NT2/D1 (cell line): ENCODE results near the gene EPS8L3.

Experiments
- SUZ12 ChIP-seq: IDR thresholded peaks from 2 replicates; pipeline ENCODE4 v1.6.1; 2011; ENCODE audit not compliant: insufficient read length, insufficient read depth; ENCODE audit errors: extremely low read depth
- YY1 ChIP-seq: IDR thresholded peaks from 2 replicates; pipeline ENCODE4 v1.6.1; 2011; ENCODE audit not compliant: insufficient read length, insufficient read depth

GRCh38 chr1:109799445-109799844 is 35.7 kb upstream of the EPS8L3 start:
- TF ChIP-seq YY1: no peak
- no peak for TF ChIP-seq SUZ12
